Activated CD4-positive, alpha-beta T cell treated with anti-CD3 and anti-CD28 coated beads, Interleukin-2, amount 50 U/mL, for 24 hours (primary cell): ENCODE data around the gene VSNL1.

ENCODE experiments used
- DNase-seq, 2 donors: peaks; one replicate each; pipeline ENCODE4 v3.0.0-alpha.2; 2020; ENCODE audit warnings: low read depth in 1 of 2, low spot score in 1 of 2

The VSNL1 gene

DNA sequence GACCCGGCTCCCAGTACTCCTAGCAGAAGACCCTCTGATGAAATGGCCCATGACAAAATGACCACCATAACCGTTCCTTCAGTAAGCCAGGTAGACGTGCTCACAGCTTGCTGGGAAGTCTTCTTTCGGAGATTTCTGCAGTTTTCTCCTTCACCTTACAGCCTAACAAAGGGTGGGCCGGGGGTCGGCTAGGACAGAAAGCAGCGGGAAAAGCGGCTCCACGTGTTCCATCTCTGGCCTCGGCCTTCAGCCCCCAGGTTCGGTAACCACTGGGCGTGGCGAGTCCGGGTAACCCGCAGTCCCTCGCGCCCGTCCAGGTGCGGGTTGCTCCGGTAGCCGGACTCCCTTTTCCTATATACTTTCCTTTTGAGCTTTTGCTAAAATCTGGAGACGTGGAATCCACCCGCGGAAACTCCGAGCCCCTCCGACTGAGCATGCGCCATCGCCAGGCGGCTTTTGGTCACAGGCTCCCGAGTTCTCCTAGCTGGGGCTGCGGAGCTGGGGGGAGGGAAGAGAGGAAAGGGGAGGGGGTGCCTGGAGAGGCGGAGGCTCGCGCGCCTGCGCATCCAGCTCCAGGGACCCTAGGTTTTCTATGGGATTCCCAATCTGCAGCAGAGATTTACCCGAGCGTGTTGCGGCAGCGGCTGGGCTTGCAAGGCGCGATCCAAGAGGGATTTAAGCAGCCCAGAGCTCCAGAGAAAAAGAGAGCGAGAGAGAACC is at the start of gene VSNL1:
Gene VSNL1, plus strand, starts transcription at position 604 of the 720 bp plus-strand sequence. CDS start 51,379 bp downstream, outside the sequence.
- no peak for DNase-seq

DNA sequence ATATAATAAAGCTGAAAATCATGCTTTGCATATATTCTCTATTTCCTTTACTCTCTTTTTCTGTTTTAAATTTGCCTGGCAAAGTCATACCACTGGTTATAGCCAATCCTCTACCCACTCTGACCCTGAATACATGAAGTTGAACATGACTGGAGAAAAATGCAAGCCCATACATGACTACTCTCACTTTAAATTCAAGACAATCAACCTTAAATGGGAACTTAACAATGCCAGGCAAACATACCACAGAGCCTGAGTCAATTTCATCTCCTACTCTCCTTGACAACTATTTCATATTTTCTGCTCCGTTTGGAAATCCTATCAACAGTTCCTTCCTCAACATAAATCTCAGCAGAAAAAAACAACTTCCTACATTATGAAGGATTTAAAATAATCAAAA is 44.9 kb upstream of the VSNL1 start:
- no peak for DNase-seq

DNA sequence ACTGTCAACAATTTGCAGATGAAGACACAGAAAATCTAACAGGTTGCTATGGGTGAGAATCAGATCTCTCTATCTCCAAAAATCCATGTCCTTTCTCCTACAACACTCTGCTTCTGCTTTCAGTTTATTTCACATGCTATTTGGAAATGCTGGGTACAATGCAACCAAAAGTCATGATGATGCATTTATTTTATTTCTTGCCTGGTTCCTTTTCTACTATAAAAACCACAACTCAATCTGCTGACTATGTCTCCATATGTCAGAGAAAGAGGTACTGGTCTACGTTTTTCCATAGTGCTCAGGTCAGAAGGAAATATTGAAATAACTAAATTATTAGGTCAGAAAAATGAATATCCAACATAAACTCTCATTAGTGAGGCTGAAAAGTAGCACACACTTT is 42.8 kb upstream of the VSNL1 start:
- DNase-seq = no peak

DNA sequence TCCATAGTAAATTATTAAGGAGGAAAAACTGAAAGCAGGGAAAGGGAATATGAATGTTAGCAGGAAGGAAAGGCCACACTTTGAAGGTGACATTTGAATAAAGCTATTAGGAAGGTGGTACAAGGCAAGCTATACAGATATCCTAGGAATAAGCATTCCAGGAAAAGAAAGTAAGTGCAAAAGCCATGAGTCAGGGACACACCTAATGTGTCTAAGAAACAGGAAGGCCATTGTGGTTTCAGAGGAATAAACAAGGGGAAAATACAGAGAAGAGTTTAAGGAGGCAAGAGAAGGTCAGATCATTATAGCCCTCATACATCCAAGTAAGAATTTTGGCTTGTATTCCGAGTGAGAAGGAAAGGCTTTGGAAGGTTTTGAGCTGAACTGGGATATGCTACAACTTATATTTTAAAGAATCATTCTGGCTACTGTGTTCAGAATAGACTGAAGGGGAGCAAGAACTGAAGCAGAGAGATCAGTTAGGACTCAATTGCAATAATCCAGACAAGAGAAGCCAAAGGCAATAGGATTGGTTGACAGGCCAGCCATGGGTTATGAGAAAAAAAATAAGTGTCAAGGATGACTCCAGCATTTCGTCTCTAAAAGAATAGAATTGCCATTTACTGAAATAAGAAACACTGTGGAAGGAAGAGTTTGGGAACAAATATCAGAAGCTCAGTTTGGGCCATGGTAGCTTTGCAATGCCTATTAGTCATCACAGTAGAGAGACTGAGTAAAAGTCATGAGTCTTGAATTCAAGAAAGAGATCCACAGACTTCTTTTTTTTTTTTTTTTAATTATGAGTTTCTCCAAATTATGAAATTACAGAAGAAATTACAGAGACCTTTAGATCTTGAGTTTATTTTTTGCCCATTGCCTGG is 33.5 kb upstream of the VSNL1 start:
- DNase-seq = no peak

DNA sequence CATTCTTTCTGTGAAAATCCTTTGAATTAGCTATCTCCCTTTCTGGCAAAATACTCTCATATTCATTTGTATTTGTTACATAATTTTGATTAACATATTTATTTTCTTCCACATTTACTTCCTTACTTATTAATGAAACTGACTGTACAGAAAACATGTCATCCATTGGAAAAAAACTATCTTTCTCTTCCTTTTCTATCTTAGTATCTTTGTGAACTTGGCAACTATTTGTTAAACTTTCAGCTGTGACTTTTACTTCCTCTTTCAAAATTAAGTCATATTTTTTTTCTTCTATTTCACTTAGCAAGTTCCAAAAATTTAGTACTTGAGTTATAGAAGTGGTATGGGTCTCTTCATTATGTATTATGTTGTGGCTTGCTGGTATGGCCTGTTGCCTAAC is 24.8 kb upstream of the VSNL1 start:
- DNase-seq = no peak

DNA sequence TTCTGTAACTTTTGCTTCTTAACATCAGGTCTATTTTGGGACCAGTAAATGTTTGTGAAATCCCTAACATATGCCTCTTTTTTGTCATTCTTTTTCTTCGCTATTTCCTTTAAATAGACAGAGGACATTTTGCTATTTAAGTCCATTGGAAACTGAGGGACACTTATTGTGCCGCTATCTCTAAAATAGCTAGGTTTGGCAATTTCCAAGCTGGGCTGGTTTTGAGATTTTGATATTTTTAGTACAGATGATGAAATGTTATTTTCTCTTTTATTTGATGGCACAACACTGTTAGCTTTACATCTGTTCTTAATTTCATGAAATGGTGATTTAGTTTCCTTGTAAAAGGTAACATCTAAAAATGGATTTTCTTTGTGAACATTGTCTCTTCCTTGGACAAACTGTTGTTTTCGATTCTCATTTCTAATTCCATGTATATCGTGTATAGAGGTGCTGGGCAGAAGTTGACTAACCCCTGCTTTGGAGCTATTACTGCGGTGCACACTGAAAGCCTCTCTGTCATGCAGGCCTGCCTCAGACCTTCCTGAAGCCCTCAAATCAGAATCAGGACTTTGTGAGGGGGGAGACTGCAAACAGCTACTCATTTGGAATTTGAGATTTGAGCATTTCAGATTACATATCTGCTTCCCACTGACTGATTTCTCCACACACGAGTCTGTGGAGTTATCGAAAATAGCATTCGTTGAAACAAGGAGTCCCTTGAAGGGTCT is 22.9 kb upstream of the VSNL1 start:
- no peak for DNase-seq

DNA sequence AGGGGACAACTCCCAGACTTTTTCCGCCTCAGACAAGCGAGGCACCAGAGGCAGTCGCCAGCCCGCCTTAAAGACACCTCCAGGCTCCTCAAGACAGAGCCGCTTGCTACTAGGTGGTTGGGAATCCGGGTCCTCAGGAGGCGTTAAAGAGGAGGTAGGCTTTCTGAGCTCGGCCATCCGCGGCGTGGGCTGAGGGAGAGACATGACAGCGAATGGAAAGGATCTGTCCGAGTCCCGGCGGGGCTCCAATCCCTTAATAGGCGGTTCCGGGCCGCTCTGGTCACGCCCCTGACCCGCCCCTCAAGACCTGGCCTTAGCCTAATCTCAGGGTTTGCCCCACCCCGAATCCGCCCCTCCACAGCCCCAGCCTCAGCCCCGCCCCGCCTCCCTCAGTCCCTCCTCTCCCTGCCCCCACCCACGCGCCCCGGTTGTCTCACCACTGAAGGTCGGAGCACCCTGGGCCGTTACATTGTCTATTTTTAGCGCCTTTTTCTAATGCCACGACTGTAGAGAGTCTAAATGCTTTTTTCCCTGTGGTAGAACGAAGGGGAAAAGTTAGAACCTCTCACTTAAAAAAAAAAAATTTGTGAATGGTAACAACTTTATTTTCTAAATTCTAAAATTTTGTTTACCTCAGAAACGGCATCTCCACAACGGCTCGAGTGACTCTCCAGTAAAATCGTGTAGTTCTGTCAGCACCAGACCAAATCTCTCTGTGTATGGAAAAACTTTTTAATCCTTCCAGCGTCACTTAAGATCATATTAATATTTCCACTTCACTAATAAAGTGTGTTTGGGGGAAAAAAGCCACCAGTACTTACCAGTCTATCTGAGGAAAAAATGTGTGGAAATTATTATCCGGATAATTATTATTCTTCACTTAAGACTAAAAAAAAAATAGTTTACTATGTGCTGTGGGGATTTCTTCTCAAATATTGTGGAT is 22.0 kb upstream of the VSNL1 start, which contains the start of gene RAD51AP2:
Gene RAD51AP2, minus strand, starts transcription at position 229 of the 943 bp plus-strand sequence. Its CDS starts 25 bp downstream, at position 204.
- no peak for DNase-seq

DNA sequence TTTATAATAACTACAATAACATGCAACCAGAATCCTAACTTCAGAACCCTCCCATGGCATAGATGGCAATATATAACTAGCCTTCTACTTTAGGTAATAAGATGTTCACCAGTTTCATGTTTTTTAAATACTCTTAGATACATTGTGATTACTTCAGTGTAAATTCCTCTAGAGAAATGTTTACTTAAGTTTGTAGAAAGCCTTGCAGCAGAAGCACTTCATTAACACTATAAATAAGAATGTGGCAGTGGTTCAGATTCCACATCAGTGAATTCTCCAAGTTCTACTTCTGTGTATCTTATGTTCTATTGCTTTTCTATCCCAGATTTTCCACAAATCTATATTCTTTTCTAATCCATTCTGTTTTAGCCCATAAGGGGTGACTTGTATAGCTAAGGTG is 21.0 kb upstream of the VSNL1 start:
- DNase-seq = no peak

DNA sequence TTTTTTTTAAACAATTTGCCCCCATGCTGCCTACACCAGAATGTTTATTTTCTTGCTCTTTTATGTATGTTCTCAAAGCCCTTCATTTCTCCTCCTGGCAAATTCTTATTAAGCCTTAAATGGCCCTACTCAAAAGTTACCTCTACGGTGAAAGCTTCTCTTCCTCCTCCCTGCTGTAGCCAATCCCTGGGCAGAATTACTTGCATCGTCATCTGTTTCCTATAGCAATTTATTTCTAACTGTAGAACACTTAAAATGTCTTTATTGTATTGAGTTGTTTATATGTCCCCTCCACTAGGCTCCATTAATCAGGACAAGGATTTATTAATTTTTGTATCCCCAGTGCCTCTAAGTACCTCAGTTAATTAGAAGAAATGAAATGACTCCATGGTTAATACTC is 19.7 kb upstream of the VSNL1 start:
- no peak for DNase-seq

DNA sequence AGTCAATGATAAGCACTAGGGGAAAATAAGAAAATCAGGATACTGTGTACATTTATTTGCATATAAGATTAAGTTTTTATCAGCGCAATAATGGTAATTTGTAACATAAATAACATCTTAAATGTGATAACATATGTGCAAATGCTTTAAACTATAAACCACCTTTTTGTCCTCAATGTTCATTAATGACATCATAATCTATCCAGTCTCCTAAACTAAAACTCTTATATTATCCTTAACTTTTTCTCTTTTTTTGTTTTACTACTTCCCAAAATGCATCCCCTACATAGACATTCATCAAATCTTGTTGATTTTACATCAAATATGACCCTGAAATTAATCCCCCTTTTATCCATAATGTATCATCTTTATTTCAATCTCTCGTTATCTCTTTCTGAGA is 18.9 kb upstream of the VSNL1 start:
- no peak for DNase-seq

DNA sequence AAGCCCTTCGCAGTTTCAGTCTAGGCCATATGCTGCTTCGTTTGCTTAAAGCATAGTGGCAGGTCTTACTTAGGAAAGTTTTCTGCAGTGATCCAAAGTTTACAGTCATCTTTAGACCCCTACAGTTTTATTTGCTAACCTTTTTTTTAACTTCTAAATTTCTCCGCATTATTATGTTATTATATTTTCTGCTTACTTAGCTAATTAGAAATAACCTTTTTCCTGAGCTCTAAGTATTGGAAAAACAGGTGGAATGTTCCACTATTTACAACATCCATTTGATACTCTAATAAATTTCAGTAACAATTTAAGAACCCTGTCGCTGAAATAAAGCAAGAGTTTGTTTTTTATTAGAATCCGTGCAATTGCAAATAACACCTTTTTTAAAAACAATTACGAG is 18.2 kb upstream of the VSNL1 start:
- no peak for DNase-seq

DNA sequence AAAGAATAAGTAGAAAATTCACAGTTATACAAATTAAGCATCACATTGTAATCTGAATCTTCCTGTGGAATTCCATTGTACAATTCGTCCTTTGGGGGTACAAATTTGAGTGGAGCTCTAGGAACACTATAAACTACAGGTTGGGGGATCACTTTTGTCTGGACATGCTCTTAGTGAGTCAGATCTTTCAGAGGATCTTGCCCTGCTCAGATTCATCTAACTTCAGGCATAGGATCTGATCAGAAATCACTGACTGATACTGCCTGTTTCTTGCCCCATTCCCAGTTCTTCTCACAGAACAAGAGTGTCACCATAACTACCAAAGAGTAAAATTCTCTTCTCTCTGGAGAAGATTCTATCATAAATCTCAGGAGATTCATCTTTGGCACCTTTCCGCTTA is 10.7 kb upstream of the VSNL1 start:
- DNase-seq = no peak

DNA sequence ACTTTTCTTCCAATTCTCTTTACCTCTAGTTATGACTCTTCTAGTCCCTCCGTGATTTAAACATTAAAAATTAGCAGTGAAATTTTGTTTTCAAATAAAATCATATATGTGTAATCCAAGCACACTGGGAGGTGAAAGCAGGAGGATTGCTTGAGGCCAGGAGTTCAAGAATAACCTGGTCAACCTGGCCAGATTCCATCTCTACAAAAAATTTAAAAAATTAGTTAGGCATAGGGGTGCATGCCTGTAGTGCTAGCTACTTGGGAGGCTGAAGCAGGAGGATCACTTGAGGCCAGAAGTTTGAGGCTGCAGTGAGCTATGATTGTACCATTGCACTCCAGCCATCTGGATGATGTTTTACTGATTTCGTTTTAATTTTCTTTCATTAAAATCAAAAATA is 7.0 kb upstream of the VSNL1 start:
- no peak for DNase-seq

DNA sequence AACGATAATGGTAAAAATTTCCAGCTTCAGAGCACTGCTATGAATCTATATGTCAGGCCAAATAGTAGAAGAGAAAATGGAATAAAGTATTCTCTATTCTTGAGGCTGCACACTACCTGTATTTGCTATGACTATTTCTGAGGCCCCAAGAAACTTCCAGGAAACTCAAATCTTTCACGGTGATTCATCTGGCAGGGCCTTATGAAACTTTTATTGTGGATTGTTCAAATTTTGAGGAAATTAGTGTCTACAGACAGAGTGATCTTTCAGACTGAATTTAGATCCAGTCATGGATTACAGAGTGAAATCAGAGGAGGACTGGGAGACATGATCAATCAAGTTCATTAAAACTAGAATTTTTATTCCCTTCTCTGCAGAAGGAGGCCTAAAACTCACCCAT is 4.1 kb upstream of the VSNL1 start:
- DNase-seq = no peak

DNA sequence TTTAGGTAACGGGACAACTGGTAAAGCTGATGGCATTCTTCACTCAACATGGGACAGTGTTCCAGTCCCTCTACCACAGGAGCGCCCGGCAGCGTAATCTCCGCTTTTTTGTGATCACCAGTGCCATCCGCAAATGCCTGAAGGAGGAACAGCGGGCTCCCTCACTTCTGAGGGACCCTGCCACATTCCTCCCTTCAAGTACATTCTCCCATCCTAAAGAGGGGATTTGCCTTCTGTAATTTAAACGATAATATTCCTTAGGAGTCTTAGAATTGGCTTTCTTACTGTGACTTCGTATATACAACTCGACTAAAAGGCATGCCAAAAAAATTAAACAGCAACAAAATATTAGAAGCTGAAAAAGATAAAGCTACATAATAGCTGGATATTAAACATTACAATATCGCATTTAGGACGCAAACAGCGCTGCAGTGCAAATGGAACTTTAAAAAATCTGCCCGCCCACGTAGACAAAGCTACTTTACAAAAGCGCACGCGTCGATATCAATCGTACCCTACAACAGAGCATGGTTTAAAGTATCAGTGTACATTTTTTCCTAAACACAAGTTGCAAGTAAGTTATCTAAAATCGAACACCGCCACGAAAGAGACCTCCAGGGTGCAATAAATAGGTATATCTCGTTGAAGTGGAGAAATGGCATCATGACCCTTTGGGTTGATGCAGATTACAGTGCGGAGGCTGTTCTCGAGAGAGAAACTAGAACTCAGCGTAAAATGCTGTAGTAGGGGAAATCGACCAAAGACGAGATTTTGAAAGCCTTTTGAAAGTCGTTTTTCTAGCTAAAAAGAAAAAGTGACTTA is 2.3 kb upstream of the VSNL1 start:
- DNase-seq = no peak

DNA sequence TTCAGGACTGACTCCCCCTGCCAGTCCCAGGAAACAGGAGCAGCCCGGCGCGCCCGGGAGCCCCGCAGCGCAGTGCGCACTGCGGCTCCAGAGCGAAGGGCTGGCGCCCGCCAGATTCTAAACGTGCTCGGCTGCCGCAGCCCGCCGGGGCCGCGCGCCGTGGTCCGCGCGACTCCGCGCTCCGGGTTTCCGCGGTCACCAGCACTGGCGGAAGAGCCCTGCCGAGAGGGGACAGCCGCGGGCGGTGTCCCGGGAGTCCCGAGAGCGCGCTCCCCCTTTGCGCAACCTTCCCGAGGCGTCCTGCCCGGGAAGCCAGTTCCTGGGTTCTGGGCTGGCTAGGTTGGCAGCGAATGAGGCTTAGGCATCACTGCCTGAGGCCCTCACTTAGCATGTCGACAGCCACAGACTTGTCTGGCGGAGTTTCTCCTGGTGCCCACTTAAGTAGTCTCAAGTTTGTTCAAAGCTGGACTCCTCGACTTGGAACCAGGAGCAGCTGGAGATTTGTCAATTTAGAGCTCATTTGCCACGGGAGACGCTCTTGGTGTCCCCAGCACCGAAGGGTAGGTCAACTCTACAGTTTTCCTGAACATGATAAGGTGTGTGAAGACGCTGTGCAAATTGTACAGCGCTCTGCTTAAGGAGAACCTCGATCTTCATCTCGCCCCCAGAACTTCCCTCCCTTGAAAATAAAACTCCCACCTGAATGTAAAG is 1.5 kb upstream of the VSNL1 start:
- no peak for DNase-seq

DNA sequence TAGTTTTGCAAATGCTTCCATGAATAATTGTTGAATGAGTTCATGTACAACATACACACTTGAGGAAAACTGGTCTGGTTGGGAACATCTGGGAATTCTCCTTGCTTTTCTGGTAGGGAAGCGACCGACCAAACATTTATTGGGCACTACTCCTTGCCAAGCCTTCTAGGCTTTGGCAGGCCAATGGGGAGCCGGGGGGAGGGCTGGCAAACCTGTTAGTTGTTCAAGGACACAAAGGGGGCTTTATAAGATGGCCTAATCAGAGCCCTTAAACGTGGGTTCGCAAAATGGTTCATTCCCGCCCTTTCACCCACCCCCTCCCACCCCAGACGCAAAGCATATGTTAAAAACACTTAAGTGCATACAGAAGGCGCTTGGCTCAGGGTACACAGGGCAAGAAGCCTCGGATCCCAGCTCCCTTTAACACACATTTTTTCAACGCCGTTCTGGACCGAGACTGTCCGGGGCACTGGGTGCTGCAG is 844 bp upstream of the VSNL1 start:
- no peak for DNase-seq

DNA sequence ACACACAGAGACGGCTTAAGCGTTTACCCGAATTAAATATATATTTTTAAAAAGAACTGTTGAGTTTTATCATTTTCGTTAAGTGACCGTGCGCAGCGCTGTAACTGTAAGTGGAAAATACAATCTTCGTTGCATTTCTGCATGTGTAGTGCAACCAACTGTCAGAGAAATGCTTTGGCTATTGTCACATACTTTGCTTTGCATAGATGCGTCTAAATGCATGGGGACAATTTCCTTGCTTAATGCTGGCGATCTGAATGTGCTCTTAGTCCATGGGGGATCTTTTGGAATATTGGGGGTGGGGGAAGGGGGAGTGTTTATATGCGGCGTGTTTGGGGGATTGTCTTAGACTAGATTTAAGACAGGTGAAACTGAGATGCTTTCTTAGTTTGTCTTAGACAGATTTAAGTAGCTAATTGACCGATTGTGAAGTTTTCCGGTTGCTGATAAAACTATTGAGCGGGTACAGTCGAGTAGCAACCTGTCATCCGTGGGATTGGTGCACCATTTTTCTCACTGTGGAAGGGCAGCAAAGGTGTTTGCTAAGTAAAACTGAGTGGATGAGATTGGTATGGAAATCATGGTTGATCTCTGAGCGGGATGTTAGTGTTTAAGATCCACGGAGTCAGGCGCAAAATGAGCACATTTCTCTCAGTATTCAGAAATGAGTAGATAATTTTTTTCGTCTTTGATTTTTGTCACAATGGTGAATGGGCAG is 476 bp downstream of the VSNL1 start:
- no peak for DNase-seq
